ENCODE results near the gene CCSER1.

Gene CCSER1

GRCh38 chr4:90128961-90129495, 1.8 kb downstream of the CCSER1 start:
- DNase-seq, result no peak

- peak in 1 of 2 experiments; percentile 20 for DNase-seq
Observed at GRCh38 chr4:90130076-90130475, 2.9 kb downstream of the CCSER1 start.

- no peak for DNase-seq
Observed at GRCh38 chr4:90137555-90137954, 10.4 kb downstream of the CCSER1 start.

GRCh38 chr4:90142081-90142480, 14.9 kb downstream of the CCSER1 start:
- DNase-seq, result peak in 1 of 2 experiments; percentile 6

GRCh38 chr4:90145319-90145718, 18.1 kb downstream of the CCSER1 start:
- no peak for DNase-seq

GRCh38 chr4:90146306-90146705, 19.1 kb downstream of the CCSER1 start:
- DNase-seq, result peak in 1 of 2 experiments; percentile 11

GRCh38 chr4:90148574-90149148, 21.5 kb downstream of the CCSER1 start:
- no peak for DNase-seq

GRCh38 chr4:90152024-90152423, 24.8 kb downstream of the CCSER1 start:
- DNase-seq, result no peak

GRCh38 chr4:90159193-90159592, 32.0 kb downstream of the CCSER1 start:
- peak; percentile 35 to 86 for DNase-seq

- no peak for DNase-seq
Observed at GRCh38 chr4:90160044-90160443, 32.9 kb downstream of the CCSER1 start.

GRCh38 chr4:90162566-90162965, 35.4 kb downstream of the CCSER1 start:
- DNase-seq, result no peak

- no peak for DNase-seq
Observed at GRCh38 chr4:90163872-90164271, 36.7 kb downstream of the CCSER1 start.

GRCh38 chr4:90165883-90166282, 38.7 kb downstream of the CCSER1 start:
- DNase-seq, result no peak

GRCh38 chr4:90171491-90171890, 44.3 kb downstream of the CCSER1 start:
- DNase-seq, result no peak

- no peak for DNase-seq
Observed at GRCh38 chr4:90174621-90175023, 47.4 kb downstream of the CCSER1 start.

GRCh38 chr4:90181644-90182043, 54.5 kb downstream of the CCSER1 start:
- no peak for DNase-seq

- DNase-seq, result no peak
Observed at GRCh38 chr4:90183254-90183653, 56.1 kb downstream of the CCSER1 start.

GRCh38 chr4:90184560-90184959, 57.4 kb downstream of the CCSER1 start:
- DNase-seq, result peak; percentile 21 to 38

GRCh38 chr4:90185416-90185815, 58.2 kb downstream of the CCSER1 start:
- DNase-seq, result no peak

GRCh38 chr4:90186229-90186628, 59.0 kb downstream of the CCSER1 start:
- DNase-seq, result no peak

GRCh38 chr4:90187148-90187884, 60.1 kb downstream of the CCSER1 start:
- peak; percentile 25 to 27 for DNase-seq

- DNase-seq, result peak; percentile 14 to 26
Observed at GRCh38 chr4:90189178-90189577, 62.0 kb downstream of the CCSER1 start.

GRCh38 chr4:90189946-90190345, 62.8 kb downstream of the CCSER1 start:
- peak; percentile 12 to 71 for DNase-seq

- DNase-seq, result peak; percentile 64 to 82
Observed at GRCh38 chr4:90190525-90190924, 63.3 kb downstream of the CCSER1 start.
